GM19372 (cell line): ENCODE measurements around the gene ATP5MK.
"Not testable (repeated sequence)": the region's sequence is repeated elsewhere in the genome, so short reads cannot be mapped to it uniquely, and the experiment has no call there.

Experiments used
- ATAC-seq: cut with Tn5 transposase; IDR thresholded peaks from one replicate; pipeline ENCODE4 v1.9.1; 2021; ENCODE audit warnings: mild to moderate bottlenecking, low read depth, moderate library complexity; ENCODE audit not compliant: unreplicated experiment

Gene ATP5MK

DNA sequence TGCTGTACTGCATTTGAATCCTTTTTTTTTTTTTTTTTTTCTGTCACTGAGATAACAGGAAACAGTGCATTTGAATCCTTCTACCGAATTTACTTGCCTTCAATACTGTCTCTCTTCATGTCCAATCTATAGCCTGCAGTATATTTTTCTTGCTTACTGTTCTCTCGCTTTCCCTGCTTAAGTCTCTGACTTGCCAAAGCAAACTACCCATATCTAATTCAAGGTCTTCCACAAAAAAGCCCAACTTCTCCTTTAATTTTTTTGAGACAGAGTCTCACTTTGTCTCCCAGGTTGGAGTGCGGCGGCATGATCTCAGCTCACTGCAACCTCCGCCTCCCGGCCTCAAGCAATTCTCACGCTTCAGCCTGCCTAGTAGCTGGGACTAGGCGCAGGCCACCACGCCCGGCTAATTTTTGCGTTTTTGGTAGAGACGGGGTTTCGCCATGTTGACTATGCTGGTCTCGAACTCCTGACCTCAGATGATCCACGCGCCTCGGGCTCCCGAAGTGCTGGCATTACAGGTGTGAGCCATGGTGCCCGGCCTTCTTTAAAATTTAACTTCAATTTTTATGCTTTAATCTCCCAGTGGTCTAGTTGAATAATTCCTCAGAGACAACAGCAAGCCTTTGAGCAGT, 1.0 kb upstream of the ATP5MK start:
- no peak for ATAC-seq

- no peak for ATAC-seq
Measured at GRCh38 chr10:103396789-103397087, 463 bp upstream of the ATP5MK start.

DNA sequence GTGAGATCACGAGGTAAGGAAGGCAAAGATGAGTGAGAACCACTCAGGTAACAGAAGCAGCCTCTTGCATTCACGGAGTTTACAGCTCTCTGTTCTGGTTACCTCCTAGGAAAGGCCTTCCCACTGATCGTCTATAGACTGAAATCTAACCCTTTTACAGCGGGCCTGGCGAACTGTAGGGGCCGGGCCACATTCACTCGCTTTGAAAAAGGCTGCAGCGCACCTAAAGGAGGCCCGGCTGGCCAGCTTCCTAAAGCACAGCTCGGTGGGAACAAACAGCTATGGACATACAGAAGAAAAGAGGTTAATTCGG, 565 bp downstream of the ATP5MK start:
- no peak for ATAC-seq

- ATAC-seq = no peak
Measured at GRCh38 chr10:103394180-103394579, 2.1 kb downstream of the ATP5MK start.

GRCh38 chr10:103382769-103383168, 13.5 kb downstream of the ATP5MK start:
- no peak for ATAC-seq

GRCh38 chr10:103374263-103374662, 22.0 kb downstream of the ATP5MK start:
- no peak for ATAC-seq

DNA sequence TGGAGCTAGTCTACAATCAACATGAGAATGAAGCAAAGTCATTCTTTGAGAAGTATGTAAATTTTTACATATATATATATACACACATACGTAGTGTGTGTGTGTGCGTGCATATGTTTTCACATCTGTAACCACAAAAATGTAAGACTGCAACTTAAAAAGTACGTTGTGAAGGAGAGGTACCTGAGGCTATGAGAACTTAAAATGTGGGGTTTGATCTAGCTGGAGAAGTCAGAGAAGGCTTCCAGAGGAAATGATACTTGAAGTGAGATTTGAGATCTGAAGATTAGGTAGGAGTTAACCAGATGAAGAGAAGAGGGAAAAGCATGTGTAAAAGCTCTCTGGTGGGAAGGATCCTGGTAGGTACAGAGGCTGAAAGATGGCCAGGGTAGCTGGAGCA, 22.7 kb downstream of the ATP5MK start:
- ATAC-seq = no peak

DNA sequence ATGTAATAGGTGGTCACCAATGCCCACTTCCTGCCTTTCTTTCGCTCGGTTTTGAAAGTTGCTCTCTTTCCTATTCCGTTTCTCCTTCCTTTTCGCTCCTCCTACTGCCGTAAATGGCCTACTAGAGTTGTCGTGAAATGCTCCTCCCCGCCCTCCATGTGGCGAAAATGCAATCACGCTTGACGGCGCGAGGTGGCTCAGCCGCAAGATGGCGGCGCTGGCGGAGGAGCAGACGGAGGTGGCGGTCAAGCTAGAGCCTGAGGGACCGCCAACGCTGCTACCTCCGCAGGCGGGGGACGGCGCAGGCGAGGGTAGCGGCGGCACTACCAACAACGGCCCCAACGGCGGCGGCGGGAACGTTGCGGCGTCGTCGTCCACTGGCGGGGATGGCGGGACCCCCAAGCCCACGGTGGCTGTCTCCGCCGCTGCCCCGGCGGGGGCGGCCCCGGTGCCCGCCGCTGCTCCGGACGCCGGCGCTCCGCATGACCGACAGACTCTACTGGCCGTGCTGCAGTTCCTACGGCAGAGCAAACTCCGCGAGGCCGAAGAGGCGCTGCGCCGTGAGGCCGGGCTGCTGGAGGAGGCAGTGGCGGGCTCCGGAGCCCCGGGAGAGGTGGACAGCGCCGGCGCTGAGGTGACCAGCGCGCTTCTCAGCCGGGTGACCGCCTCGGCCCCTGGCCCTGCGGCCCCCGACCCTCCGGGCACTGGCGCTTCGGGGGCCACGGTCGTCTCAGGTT, 28.3 kb downstream of the ATP5MK start, which contains the start of gene TAF5:
TSS of gene TAF5 (plus strand) at position 195 of the 737 bp plus-strand sequence. CDS start at position 209, 14 bp downstream.
- ATAC-seq = peak; percentile 55

DNA sequence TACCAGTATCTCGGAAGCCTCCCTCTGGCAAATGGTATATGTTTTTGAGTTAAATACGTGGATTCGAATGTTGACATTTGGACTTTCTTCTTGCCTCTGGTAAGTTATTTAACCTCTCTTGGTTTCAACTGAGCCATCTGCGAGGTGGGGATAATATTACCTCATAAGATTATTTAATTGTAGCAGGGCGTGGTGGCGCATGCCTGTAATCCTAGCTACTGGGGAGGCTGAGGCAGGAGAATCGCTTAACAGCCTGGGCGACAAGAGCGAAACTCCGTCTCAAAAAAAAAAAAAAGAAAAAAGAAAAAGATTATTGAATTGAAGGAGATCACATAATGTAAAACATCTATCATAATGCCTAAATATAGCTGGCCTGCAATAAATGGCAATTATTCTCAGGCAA, 28.9 kb downstream of the ATP5MK start:
- ATAC-seq = no peak

- ATAC-seq = not testable (repeated sequence)
Measured at GRCh38 chr10:103360791-103361190, 35.5 kb downstream of the ATP5MK start.

- ATAC-seq = not testable (repeated sequence)
Measured at GRCh38 chr10:103359493-103359892, 36.8 kb downstream of the ATP5MK start.

DNA sequence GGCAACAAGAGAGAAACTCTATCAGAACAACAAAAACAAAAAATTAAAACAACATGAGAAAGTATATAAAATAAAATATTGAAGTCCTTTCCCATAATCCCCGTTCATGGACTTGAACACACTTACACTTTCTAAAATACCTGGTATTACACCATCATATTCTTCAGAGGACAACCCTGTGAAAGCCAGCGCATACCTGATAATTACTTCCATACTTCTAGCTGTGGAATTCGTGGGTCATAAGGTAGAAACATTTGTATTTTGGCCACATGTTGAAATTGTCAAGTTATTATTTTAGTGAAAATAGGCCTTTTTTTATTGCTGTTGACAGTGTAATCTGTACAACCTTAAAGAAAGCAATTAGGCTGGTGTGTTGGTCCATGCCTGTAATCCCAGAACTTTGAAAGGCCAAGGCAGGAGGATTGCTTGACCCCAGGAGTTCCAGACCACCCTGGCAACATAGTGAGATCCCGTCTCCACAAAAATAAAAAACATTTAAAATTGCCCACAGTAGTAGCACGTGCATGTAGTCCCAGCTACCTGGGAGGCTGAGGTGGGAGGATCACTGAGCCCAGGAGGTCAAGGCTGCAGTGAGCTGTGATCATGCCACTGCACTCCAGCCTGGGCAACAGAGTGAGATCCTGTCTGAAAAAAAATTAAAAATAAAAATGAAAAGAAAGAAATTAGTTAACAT, 40.2 kb downstream of the ATP5MK start:
- ATAC-seq = no peak

GRCh38 chr10:103354567-103354966, 41.7 kb downstream of the ATP5MK start:
- not testable (repeated sequence) for ATAC-seq

- no peak for ATAC-seq
Measured at GRCh38 chr10:103353281-103353680, 43.0 kb downstream of the ATP5MK start.

DNA sequence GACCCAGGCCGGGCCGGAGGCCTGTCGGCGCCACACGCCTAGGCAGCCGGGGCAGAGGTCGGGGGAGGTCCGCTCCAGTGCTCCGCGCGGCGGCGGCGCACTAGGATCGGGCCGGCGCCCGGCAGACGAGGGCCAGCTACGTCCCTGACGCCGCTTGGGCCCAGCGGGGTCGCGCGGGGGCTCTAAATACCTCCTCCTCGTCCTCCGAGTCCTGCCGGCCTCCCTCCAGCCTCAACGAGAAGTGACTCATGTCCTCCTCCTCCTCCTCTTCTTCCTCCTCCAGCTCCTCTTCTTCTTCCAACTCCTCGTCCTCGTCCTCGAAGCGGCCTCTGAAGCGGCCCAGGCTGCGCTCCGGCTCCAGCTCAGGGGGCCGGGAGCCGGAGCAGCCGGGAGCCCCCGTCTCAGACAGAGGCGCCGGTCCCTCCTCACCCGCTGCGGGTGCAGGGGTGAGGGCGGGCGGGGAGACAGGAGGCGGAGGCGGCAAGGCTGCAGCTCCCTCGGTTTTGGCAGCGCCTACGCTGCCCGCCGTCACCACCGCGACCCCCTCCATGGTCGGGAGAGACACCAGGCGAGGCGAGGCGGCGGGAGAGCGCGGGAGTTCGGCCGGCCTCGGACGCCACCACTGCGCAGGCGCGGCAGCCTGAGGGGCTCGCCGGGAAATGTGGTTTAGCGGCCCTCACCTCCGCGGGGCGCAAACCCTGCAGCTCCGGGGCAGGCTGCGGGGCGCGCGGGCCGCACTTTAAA, 45.6 kb downstream of the ATP5MK start, which contains the start of gene PCGF6:
TSS of gene PCGF6 (minus strand) at position 624 of the 744 bp plus-strand sequence. CDS start at position 550, 74 bp downstream.
- peak; percentile 83 for ATAC-seq

DNA sequence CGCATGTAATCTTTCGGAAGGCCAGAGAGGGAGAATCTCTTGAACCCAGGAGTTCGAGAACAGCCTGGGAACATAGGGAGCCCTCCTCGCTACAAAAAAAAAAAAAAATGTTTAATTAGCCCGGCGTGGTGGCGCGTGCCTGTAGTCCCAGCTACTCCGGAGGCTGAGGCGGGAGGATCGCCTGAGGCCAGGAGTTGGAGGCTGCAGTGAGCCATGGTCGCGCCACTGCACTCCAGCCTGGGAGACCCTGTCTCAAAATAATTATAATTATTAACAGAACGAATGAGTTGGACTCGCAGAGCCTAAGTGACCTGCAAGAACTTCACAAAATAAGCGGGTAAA, 46.1 kb downstream of the ATP5MK start:
- ATAC-seq = no peak
